IMR-90 (cell line): ENCODE data around the gene ANXA7. TPM values are rescaled to one million over a fixed set of nuclear protein-coding genes. Genes with fewer than 3 reads are reported as not detected.

ENCODE experiments used
- ATAC-seq: fragments of 200-7000 bp; cut with Tn5 transposase; 2 replicates; pipeline ENCODE4 v1.9.1; 2020; ENCODE audit warnings: low read depth, mild to moderate bottlenecking, moderate library complexity
- BruUV-seq: library from RNA; stranded (reverse); fragments of 400-500 nt; replicated peaks from 2 replicates; lab custom pipeline; 2021; lab: Mats Ljungman, UMichigan
- CTCF ChIA-PET: fragments of 300-600 bp; formaldehyde crosslinking; extraction: SDS; loops from one replicate; lab custom pipeline; 2021; ENCODE audit warnings: antibody characterized with exemption; lab: Yijun Ruan, JAX
- POLR2A ChIA-PET: fragments of 300-600 bp; sonication (Branson Sonifier 250); formaldehyde crosslinking; loops from one replicate; lab custom pipeline; 2022; ENCODE audit warnings: antibody characterized with exemption; ENCODE audit not compliant: unreplicated experiment; lab: Charles Lee
- DNase-seq: peaks from one replicate; pipeline ENCODE4 v3.0.0; 2013
- H2AFZ ChIP-seq: replicated peaks from 2 replicates; pipeline ENCODE3; 2013; ENCODE audit warnings: low read length, mild to moderate bottlenecking; ENCODE audit not compliant: poor library complexity
- H2AK5ac ChIP-seq: 2 replicates; pipeline ENCODE4 v1.6.1; 2013; ENCODE audit warnings: low read depth, low read length, inconsistent platforms
- H2AK9ac ChIP-seq: replicated peaks from 2 replicates; pipeline ENCODE3; 2013; ENCODE audit warnings: mild to moderate bottlenecking, low read depth, low read length, moderate library complexity; ENCODE audit not compliant: poor library complexity
- H2BK120ac ChIP-seq: 2 replicates; pipeline ENCODE4 v1.6.1; 2013; ENCODE audit warnings: low read depth, low read length, inconsistent platforms
- H2BK15ac ChIP-seq: 3 replicates; pipeline ENCODE4 v1.6.1; 2013; ENCODE audit warnings: low read depth, low read length, inconsistent platforms
- H2BK20ac ChIP-seq: 2 replicates; pipeline ENCODE4 v1.6.1; 2013; ENCODE audit warnings: low read depth, mild to moderate bottlenecking, inconsistent platforms, low read length, moderate library complexity
- H2BK5ac ChIP-seq: 2 replicates; pipeline ENCODE4 v1.6.1; 2013; ENCODE audit warnings: mild to moderate bottlenecking, low read depth, low read length, inconsistent platforms; ENCODE audit not compliant: poor library complexity, severe bottlenecking
- H3K14ac ChIP-seq: replicated peaks from 2 replicates; pipeline ENCODE4 v1.6.1; 2013; ENCODE audit warnings: low read depth, low read length, inconsistent platforms
- H3K18ac ChIP-seq: 2 replicates; pipeline ENCODE4 v1.6.1; 2013; ENCODE audit warnings: low read depth, low read length, control low read depth
- H3K23ac ChIP-seq: 2 replicates; pipeline ENCODE4 v1.6.1; 2013; ENCODE audit warnings: low read depth, low read length, inconsistent platforms
- H3K27ac ChIP-seq: 2 replicates; pipeline ENCODE4 v1.5.1; 2013; ENCODE audit warnings: mild to moderate bottlenecking, control low read depth, low read length; ENCODE audit not compliant: insufficient read depth
- H3K27me3 ChIP-seq: 2 replicates; pipeline ENCODE4 v1.6.1; 2013; ENCODE audit warnings: low read length; ENCODE audit not compliant: control insufficient read depth, insufficient read depth
- H3K36me3 ChIP-seq: 2 replicates; pipeline ENCODE4 v1.6.1; 2013; ENCODE audit warnings: low read length, mixed read lengths; ENCODE audit not compliant: control insufficient read depth, insufficient read depth
- H3K4ac ChIP-seq: 2 replicates; pipeline ENCODE4 v1.6.1; 2013; ENCODE audit warnings: low read depth, low read length, inconsistent platforms
- H3K4me1 ChIP-seq: 2 replicates; pipeline ENCODE4 v1.6.1; 2013; ENCODE audit warnings: low read length, mixed read lengths; ENCODE audit not compliant: control insufficient read depth, insufficient read depth
- H3K4me2 ChIP-seq: 2 replicates; pipeline ENCODE4 v1.6.1; 2013; ENCODE audit warnings: low read depth, mild to moderate bottlenecking, control low read depth, low read length, moderate library complexity
- H3K4me3 ChIP-seq: 2 replicates; pipeline ENCODE4 v1.5.1; 2013; ENCODE audit warnings: low read depth, mild to moderate bottlenecking, control low read depth, low read length, moderate library complexity; ENCODE audit not compliant: insufficient read depth
- H3K56ac ChIP-seq: 2 replicates; pipeline ENCODE4 v1.6.1; 2013; ENCODE audit warnings: low read length, inconsistent platforms; ENCODE audit not compliant: insufficient read depth; ENCODE audit errors: extremely low read depth
- H3K79me1 ChIP-seq, 2 experiments: 2 replicates each; pipeline ENCODE4 v1.6.1; 2013; ENCODE audit warnings: low read length in 2 of 2, inconsistent platforms in 1 of 2, low read depth in 1 of 2
- H3K9ac ChIP-seq: 2 replicates; pipeline ENCODE4 v1.6.1; 2013; ENCODE audit warnings: low read depth, low read length, control low read depth
- H3K9me1 ChIP-seq: 2 replicates; pipeline ENCODE4 v1.6.1; 2013; ENCODE audit warnings: low read length, inconsistent platforms; ENCODE audit not compliant: insufficient read depth
- H3K9me3 ChIP-seq: 2 replicates; pipeline ENCODE4 v1.6.1; 2013; ENCODE audit warnings: low read length; ENCODE audit not compliant: control insufficient read depth, insufficient read depth
- H4K20me1 ChIP-seq: 2 replicates; pipeline ENCODE4 v1.6.1; 2013; ENCODE audit warnings: low read length, inconsistent platforms; ENCODE audit not compliant: insufficient read depth
- H4K5ac ChIP-seq: 2 replicates; pipeline ENCODE4 v1.6.1; 2013; ENCODE audit warnings: mild to moderate bottlenecking, low read depth, low read length, control low read depth
- H4K8ac ChIP-seq, 2 experiments: 2 replicates each; pipeline ENCODE4 v1.6.1; 2013; ENCODE audit warnings: low read depth in 2 of 2, low read length in 2 of 2, control low read depth in 1 of 2, inconsistent platforms in 1 of 2
- H4K91ac ChIP-seq: 2 replicates; pipeline ENCODE4 v1.6.1; 2013; ENCODE audit warnings: low read depth, low read length, inconsistent platforms; ENCODE audit not compliant: insufficient read depth
- CEBPB ChIP-seq: IDR thresholded peaks from 2 replicates; pipeline ENCODE4 v1.6.1; 2012; ENCODE audit warnings: low read depth, low read length, improper control_type of control experiment
- CHD1 ChIP-seq: IDR thresholded peaks from 2 replicates; pipeline ENCODE4 v1.6.1; 2012; ENCODE audit warnings: low read depth, low read length, improper control_type of control experiment
- WGBS, 2 experiments: methylation state at CpG; one replicate each; pipeline versions ENCODE4 v1.1.5 to v1.1.7; 2013; ENCODE audit warnings: missing lambda C conversion rate in 2 of 2; ENCODE audit not compliant: insufficient read length in 1 of 2; ENCODE audit errors: extremely low coverage in 2 of 2; 5-methylcytosine and 5-hydroxymethylcytosine counted together
- dilution Hi-C: fragments of 300-500 bp; cut with HindIII; formaldehyde crosslinking; loops from one replicate; pipeline ENCODE4 v1.14.3; 2018; ENCODE audit warnings: low sequenced_read_pairs; ENCODE audit not compliant: unreplicated experiment
- in situ Hi-C: fragments of 300-500 bp; cut with MboI; formaldehyde crosslinking; loops from 3 replicates; pipeline ENCODE4 v1.14.3; 2019; ENCODE audit warnings: low sequenced_read_pairs, inconsistent platforms, mixed read lengths
- intact Hi-C: fragments of 100-400 bp; cut with micrococcal nuclease; formaldehyde crosslinking; loops from 2 replicates; pipeline ENCODE4 v1.10.0; 2022
- polyA plus RNA-seq, 3 experiments: library from polyadenylated mRNA; depleted of rRNA; stranded (reverse); fragments of >200 nt; gene quantifications; 2 replicates each; pipeline ENCODE4 v1.2.3, GENCODE V29; 2012; ENCODE audit warnings: low replicate concordance in 1 of 3
- total RNA-seq: library from RNA; depleted of rRNA; stranded (reverse); fragments of >200 nt; gene quantifications from 2 replicates; pipeline ENCODE4 v1.2.3, GENCODE V29; 2012

Gene ANXA7
- total and polyA plus RNA-seq, 2 of the 4 experiments (the other 2 are of a cell fraction), result 77.4 to 120 TPM

DNA sequence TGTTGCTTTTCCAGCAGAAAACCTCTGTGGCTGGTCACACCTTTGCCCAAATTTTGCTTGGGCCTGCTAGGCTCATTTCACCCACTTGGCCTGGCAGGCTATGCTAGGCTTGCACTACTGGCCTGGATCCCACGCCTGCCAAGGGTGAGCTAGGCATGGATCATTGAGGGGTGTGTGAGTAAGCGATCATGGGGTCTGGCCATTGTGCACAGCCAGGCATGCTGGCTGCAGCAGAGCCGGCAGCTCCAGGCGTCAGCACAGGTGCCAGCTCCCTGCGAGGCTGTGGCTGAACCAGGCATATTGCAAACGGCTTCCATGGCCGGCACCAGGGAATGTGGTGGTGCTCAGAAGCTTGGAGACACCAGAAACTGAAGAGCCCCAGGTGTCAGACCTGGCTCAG is 74.4 kb downstream of the ANXA7 start:
- H3K36me3 ChIP-seq, result no peaks in the 10 kb centered on the region
- H2AFZ ChIP-seq, result no peak overlapping the region
- H2AK5ac ChIP-seq, result no peak overlapping the region
- no peak overlapping the region for H2BK120ac ChIP-seq
- H2BK5ac ChIP-seq, result no peak overlapping the region
- H2BK20ac ChIP-seq, result no peak overlapping the region
- no peak overlapping the region for H3K14ac ChIP-seq
- H3K23ac ChIP-seq, result no peak overlapping the region
- H3K27ac ChIP-seq, result no peak overlapping the region
- no peak overlapping the region for H2BK15ac ChIP-seq
- no peak overlapping the region for H4K5ac ChIP-seq
- ChIA-PET CTCF (no interaction called here), POLR2A (no interaction called here)
- no peak overlapping the region for H3K4ac ChIP-seq
- intact Hi-C loops, result loop anchor here (10.0 kb wide), 1 partner anchor 145 kb away; no protein-coding TSS in a partner anchor
- H4K8ac ChIP-seq, result no peak overlapping the region
- peaks cover 2% of the 10 kb centered on the region; the same call in 1 of the 2 replicates for H3K27me3 ChIP-seq
- no peak overlapping the region for H3K18ac ChIP-seq
- no peak overlapping the region for H2AK9ac ChIP-seq
- no peaks in the 10 kb centered on the region for H3K9me1 ChIP-seq
- no peak for TF ChIP-seq CHD1
- no peak for TF ChIP-seq CEBPB
- BruUV-seq, result no TSS peak
- no peak overlapping the region for H3K4me2 ChIP-seq
- 40% methylated on average over 1 of the region's 7 CpGs; no CpG with 5 or more reads in 1 of the 2 experiments for whole genome bisulfite sequencing, 2 experiments
- H4K91ac ChIP-seq, result no peak overlapping the region
- DNase-seq (no peak), ATAC-seq (no peak)
- H3K56ac ChIP-seq, result no peak overlapping the region
- no peak overlapping the region for H3K9ac ChIP-seq
- no peaks in the 10 kb centered on the region for H3K79me1 ChIP-seq
- in situ Hi-C loops, result no loop called here
- H3K4me1 ChIP-seq, result no peaks in the 10 kb centered on the region
- no peaks in the 10 kb centered on the region for H3K9me3 ChIP-seq
- no peaks in the 10 kb centered on the region for H4K20me1 ChIP-seq
- no peak overlapping the region for H3K4me3 ChIP-seq
- dilution Hi-C loops, result no loop called here
